ENCODE data around the gene NRSN2.
"Not testable (repeated sequence)": the region's sequence is repeated elsewhere in the genome, so short reads cannot be mapped to it uniquely, and the experiment has no call there.

Gene NRSN2

GRCh38 chr20:330233-331149 lies 16.4 kb upstream of the NRSN2 start:
- no peaks in the 10 kb centered on the region for H3K9me3 Mint-ChIP-seq
- H3K27me3 Mint-ChIP-seq (ENCODE audit: low read depth) = no peaks in the 10 kb centered on the region
- no peak overlapping the region for H3K27ac Mint-ChIP-seq
- H3K4me3 Mint-ChIP-seq = no peak overlapping the region
- H3K36me3 Mint-ChIP-seq (ENCODE audit: low read depth) = no peaks in the 10 kb centered on the region
- H3K4me1 Mint-ChIP-seq (ENCODE audit: low read depth) = peaks cover 6% of the 10 kb centered on the region

GRCh38 chr20:334578-334977 lies 12.3 kb upstream of the NRSN2 start:
- H3K4me1 Mint-ChIP-seq (ENCODE audit: low read depth) = peaks cover 4% of the 10 kb centered on the region
- H3K4me3 Mint-ChIP-seq = no peak overlapping the region
- no peaks in the 10 kb centered on the region for H3K27me3 Mint-ChIP-seq (ENCODE audit: low read depth)
- H3K27ac Mint-ChIP-seq = no peak overlapping the region
- no peaks in the 10 kb centered on the region for H3K9me3 Mint-ChIP-seq
- H3K36me3 Mint-ChIP-seq (ENCODE audit: low read depth) = no peaks in the 10 kb centered on the region

- H3K36me3 Mint-ChIP-seq (ENCODE audit: low read depth); H3K4me3 Mint-ChIP-seq; H3K27me3 Mint-ChIP-seq (ENCODE audit: low read depth); H3K27ac Mint-ChIP-seq; H3K9me3 Mint-ChIP-seq; H3K4me1 Mint-ChIP-seq (ENCODE audit: low read depth): not testable (repeated sequence)
Observed at GRCh38 chr20:336040-336439, 10.9 kb upstream of the NRSN2 start.

GRCh38 chr20:341682-342081 lies 5.2 kb upstream of the NRSN2 start:
- Mint-ChIP-seq H3K27me3 (ENCODE audit: low read depth) (peaks cover 7% of the 10 kb centered on the region), H3K27ac (no peak overlapping the region), H3K9me3 (peaks cover 7% of the 10 kb centered on the region), H3K4me1 (ENCODE audit: low read depth) (peaks cover 6% of the 10 kb centered on the region), H3K36me3 (ENCODE audit: low read depth) (no peaks in the 10 kb centered on the region), H3K4me3 (no peak overlapping the region)

- H3K36me3 Mint-ChIP-seq (ENCODE audit: low read depth) = no peaks in the 10 kb centered on the region
- H3K4me3 Mint-ChIP-seq = no peak overlapping the region
- H3K9me3 Mint-ChIP-seq = peaks cover 7% of the 10 kb centered on the region
- no peak overlapping the region for H3K27ac Mint-ChIP-seq
- H3K27me3 Mint-ChIP-seq (ENCODE audit: low read depth) = peaks cover 7% of the 10 kb centered on the region
- peaks cover 6% of the 10 kb centered on the region for H3K4me1 Mint-ChIP-seq (ENCODE audit: low read depth)
Observed at GRCh38 chr20:343107-343506, 3.8 kb upstream of the NRSN2 start.

GRCh38 chr20:346033-346639 lies 775 bp upstream of the NRSN2 start:
- Mint-ChIP-seq H3K4me1 (ENCODE audit: low read depth) (peaks cover 11% of the 10 kb centered on the region), H3K27ac (peak overlapping the region; percentile 59), H3K9me3 (peaks cover 7% of the 10 kb centered on the region), H3K4me3 (peak overlapping the region; percentile 77), H3K36me3 (ENCODE audit: low read depth) (no peaks in the 10 kb centered on the region), H3K27me3 (ENCODE audit: low read depth) (peaks cover 7% of the 10 kb centered on the region)

GRCh38 chr20:347317-347639 lies 367 bp downstream of the NRSN2 start:
- Mint-ChIP-seq H3K4me1 (ENCODE audit: low read depth) (peaks cover 16% of the 10 kb centered on the region), H3K9me3 (peaks cover under 1% of the 10 kb centered on the region), H3K27ac (no peak overlapping the region)

GRCh38 chr20:347640-348484 lies 951 bp downstream of the NRSN2 start:
- peak overlapping the region; percentile 88 for H3K27ac Mint-ChIP-seq
- peaks cover 7% of the 10 kb centered on the region for H3K27me3 Mint-ChIP-seq (ENCODE audit: low read depth)
- H3K4me3 Mint-ChIP-seq = peak overlapping the region; percentile 98
- no peaks in the 10 kb centered on the region for H3K9me3 Mint-ChIP-seq
- peaks cover 16% of the 10 kb centered on the region for H3K4me1 Mint-ChIP-seq (ENCODE audit: low read depth)
- H3K36me3 Mint-ChIP-seq (ENCODE audit: low read depth) = no peaks in the 10 kb centered on the region

More at GRCh38 chr20:347317-347639, 367 bp downstream of the NRSN2 start:
- H3K27me3 Mint-ChIP-seq (ENCODE audit: low read depth) = peaks cover 7% of the 10 kb centered on the region
- H3K4me3 Mint-ChIP-seq = peak overlapping the region; percentile 98
- H3K36me3 Mint-ChIP-seq (ENCODE audit: low read depth) = no peaks in the 10 kb centered on the region

GRCh38 chr20:348972-349841 lies 2.3 kb downstream of the NRSN2 start:
- H3K36me3 Mint-ChIP-seq (ENCODE audit: low read depth) = no peaks in the 10 kb centered on the region
- no peaks in the 10 kb centered on the region for H3K9me3 Mint-ChIP-seq
- H3K4me3 Mint-ChIP-seq = no peak overlapping the region
- H3K4me1 Mint-ChIP-seq (ENCODE audit: low read depth) = peaks cover 16% of the 10 kb centered on the region
- H3K27me3 Mint-ChIP-seq (ENCODE audit: low read depth) = peaks cover 7% of the 10 kb centered on the region
- no peak overlapping the region for H3K27ac Mint-ChIP-seq

- Mint-ChIP-seq H3K9me3 (no peaks in the 10 kb centered on the region), H3K4me3 (no peak overlapping the region), H3K4me1 (ENCODE audit: low read depth) (peaks cover 12% of the 10 kb centered on the region), H3K36me3 (ENCODE audit: low read depth) (no peaks in the 10 kb centered on the region), H3K27ac (no peak overlapping the region), H3K27me3 (ENCODE audit: low read depth) (no peaks in the 10 kb centered on the region)
Observed at GRCh38 chr20:353166-353565, 6.3 kb downstream of the NRSN2 start.

GRCh38 chr20:354298-354977 lies 7.5 kb downstream of the NRSN2 start:
- Mint-ChIP-seq H3K4me3 (no peak overlapping the region), H3K9me3 (no peaks in the 10 kb centered on the region), H3K27ac (no peak overlapping the region), H3K27me3 (ENCODE audit: low read depth) (no peaks in the 10 kb centered on the region), H3K4me1 (ENCODE audit: low read depth) (peaks cover 8% of the 10 kb centered on the region), H3K36me3 (ENCODE audit: low read depth) (no peaks in the 10 kb centered on the region)

GRCh38 chr20:356154-356553 lies 9.2 kb downstream of the NRSN2 start:
- not testable (repeated sequence) for H3K4me1 Mint-ChIP-seq (ENCODE audit: low read depth); H3K27ac Mint-ChIP-seq; H3K4me3 Mint-ChIP-seq; H3K9me3 Mint-ChIP-seq; H3K36me3 Mint-ChIP-seq (ENCODE audit: low read depth); H3K27me3 Mint-ChIP-seq (ENCODE audit: low read depth)

- Mint-ChIP-seq H3K4me1 (ENCODE audit: low read depth) (peaks cover 7% of the 10 kb centered on the region), H3K9me3 (no peaks in the 10 kb centered on the region), H3K27ac (no peak overlapping the region), H3K27me3 (ENCODE audit: low read depth) (no peaks in the 10 kb centered on the region), H3K36me3 (ENCODE audit: low read depth) (no peaks in the 10 kb centered on the region), H3K4me3 (no peak overlapping the region)
Observed at GRCh38 chr20:356745-357144, 9.8 kb downstream of the NRSN2 start.
